Measurements from ENCODE around the gene FDXR.

FDXR gene

DNA sequence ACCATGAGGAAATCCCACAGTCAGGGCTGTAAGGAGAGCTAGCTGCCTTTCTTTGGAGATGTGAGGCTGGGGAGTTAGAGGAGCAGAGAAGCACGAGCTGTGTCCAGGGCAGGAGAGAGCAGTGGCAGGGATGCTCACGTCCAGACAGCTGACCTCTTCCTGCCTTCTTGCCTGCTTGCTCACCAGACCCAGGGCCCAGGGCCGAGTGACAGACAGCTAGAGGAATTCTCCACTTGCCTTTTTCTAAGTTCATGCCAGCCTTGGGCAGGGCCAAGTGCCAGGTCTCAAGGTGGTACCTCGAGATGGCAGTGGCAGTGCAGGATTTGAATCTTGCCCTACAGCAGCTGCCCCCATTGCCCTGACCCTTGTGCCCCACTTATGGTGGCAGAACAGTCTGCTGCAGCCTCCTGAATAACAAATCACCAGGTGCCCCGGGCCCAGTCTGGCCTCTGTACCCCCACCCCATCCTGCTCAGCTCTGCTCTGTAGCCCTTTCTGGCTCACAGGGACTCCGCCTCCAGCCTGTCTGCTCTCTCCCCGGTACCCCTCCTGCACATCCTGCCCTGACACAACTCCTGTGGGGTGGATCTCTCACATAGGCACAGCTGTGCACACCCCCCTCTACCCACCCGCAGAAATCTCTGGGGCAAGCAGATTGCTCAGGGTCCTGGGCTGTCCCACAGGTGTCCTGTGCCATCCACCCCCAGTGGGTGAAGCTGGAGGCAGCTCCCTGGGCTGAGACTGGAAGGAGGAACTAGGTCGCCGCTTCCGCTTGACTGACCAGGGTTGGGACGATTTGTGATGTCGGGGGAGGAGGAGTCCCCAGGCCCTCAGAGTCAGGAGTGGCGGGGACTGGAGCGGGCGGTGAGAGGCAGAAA lies 39.1 kb downstream of the FDXR start:
- no peak for DNase-seq (ENCODE audit: low spot score)

DNA sequence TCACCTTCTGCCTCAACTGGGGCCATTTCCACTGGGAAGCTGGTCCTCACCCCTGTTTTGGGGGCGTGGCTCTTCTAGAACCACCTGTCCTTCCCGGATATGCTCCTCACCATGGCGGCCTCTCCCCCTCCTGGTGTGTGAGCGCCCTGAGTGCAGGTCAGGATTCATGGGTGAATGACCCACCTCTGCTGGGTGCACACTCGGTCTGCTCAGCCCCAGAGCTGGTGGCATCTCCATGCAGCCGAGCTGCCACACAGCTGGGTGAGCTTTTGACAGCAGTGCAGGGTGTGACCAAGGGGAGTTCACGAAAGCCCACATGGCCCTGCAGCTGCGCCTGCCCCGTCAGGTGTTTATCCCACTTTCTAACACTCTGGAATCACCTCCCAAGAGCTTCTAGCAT lies 40.4 kb downstream of the FDXR start:
- no peak for DNase-seq (ENCODE audit: low spot score)

DNA sequence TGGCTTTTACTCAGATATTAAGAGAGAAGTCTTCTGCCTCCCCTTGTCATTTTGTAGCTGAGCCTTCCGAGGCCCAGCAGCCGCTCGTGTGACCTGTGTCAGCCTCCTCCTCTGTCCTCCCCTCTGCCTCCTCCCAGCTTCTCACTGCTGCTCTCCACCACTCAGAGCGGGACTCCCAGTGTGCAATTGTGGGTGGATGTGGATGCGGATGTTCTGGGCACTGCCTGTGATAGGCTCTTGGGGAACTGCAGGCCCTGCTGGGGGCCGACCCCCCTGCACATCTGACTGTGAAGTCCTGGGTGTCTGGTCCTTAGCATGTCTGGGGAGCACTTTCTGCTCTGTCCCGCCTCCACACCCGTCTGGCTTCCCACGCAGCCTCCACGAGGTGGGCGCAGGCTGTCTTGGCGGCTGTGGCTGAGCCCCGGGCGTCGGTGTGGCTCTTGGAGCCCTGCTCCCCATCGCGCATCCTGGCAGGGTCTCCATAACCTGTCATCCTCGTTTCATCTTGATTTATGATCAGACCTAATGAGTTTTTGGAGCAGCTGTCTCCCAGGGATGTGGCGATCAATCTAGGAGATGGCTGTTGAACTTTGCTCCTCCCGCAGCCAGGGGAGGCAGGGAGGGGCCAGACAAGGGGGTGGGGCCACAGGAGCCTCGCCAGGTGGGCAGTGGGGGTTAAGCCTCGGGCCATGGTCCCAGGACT lies 41.2 kb downstream of the FDXR start:
- no peak for DNase-seq (ENCODE audit: low spot score)

DNA sequence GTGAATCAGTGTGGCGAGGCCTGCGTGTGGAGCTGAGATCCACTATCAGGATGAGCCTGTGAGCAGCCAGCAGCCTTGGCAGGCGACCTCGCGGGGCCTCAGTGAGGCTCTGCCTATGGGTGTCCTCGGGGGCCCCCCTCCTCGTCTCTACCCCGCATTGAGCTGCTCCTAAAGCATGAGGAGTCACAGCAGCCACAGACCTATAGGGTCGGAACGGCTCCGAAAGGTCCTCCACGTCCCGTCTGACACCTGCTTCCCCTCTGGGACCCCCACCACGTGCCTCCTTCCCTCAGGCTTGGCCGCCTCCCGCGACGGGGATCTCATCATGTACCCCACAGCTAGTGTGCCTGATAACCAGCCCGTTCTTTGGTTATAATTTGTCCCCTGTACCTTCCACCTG lies 41.9 kb downstream of the FDXR start:
- DNase-seq (ENCODE audit: low spot score) = no peak

DNA sequence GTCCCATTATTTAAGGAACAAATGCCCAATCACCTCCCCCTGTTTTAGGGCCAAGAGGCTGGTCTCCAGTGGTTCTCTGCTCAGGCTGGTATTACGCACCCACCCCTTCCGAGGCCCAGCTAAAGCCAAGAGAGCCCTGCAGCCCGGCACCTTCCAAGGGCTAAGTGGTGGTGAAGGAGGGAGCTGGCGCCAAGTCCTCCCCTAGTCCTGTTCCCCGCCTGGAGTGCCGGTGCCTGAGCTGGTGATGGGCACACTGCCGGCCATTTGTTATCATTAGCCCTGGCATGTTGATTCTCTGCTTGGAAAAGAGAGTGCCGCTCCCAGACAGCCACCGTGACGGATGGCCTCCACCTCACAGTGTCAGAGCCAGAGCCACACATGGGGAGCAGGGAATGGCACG lies 45.0 kb downstream of the FDXR start:
- no peak for DNase-seq (ENCODE audit: low spot score)

DNA sequence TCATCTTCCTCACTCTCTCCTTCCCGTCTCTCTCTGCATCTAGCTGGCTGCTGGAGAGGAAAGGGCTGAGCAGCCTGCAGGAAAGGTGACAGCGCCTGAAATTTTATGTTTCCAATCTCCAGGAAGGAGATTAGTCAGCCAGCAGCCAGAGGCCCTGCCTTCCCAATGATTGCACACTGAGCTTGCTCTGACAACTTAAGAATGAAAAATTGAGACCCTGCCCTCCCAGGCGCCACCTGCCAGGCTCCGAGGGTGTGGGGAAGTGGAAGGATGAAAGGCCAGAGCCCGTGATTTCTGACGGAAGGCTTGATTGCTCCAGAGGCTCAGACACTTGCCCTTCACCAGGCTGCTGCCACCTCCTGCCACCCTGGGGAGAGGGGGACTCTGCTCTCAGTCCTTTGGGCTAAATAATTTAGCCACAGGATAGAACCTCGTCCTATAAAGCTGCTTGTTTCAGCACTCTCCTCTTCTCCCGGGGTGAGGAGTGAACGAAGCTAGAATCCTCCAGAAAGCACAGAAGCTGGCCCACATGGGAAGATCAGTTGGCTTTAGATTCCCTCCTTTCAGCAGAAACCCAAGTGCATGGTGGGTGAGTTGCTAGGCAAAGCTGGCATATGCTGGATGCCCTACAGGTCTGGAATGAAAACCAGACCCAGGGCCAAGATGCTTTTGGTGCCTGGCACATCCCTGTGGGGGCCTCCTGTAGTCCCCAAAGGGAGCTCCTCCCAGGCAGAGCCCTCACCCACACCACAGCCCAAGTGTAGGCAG lies 46.7 kb downstream of the FDXR start:
- DNase-seq (ENCODE audit: low spot score) = no peak

DNA sequence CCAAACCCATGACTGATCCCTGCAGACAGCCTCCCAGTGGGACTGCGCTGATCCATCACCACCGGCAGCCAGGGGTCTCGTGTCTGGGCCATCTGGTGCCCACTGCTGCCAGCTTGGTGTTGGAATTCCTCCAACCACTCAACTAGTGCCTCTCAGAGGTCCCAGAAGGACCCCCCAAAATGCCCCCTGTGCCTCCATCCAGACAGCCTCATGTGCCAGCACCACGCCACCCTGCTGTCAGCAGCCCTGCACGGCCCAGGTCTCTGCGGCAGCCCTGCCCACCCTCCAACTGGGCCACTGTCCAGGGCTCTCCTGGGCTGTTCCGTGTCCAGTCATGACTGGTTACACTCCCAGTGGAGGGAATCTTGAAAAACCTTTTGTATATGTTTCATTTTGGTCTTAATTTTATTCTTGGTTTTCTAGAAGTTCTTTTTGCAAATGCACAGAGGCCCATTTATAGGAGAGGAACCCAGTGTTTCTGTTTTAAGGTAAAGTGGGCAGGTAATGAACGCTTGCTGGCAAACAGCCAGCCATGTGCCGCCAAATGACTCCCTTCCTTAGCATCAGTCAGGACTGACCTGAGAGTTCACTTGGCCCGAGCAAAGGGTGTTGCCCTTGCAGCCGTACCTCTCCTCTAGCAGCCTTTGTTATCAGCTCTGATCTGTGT lies 47.7 kb downstream of the FDXR start:
- no peak for DNase-seq (ENCODE audit: low spot score)

DNA sequence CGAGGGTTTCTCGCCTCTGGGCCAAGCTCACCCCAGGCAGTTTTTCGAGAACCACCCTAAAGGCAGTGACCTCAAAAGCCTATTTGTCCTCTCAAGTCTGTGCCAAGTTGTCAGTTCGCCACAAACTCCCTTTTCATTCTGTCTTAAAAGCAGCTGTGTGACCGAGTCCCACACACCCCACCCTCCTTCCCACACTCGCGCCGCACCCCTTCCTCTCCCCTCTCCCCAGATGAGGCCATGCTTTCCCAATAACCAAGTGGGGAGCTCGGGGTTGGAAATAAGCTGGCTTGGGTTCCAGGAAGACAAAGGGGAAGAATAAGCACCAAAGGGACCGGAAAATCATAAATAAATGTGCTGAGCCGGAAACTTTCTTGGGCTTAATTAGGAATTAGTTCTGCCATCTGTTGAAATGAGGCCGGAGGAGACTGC lies 49.8 kb downstream of the FDXR start:
- DNase-seq (ENCODE audit: low spot score) = no peak

DNA sequence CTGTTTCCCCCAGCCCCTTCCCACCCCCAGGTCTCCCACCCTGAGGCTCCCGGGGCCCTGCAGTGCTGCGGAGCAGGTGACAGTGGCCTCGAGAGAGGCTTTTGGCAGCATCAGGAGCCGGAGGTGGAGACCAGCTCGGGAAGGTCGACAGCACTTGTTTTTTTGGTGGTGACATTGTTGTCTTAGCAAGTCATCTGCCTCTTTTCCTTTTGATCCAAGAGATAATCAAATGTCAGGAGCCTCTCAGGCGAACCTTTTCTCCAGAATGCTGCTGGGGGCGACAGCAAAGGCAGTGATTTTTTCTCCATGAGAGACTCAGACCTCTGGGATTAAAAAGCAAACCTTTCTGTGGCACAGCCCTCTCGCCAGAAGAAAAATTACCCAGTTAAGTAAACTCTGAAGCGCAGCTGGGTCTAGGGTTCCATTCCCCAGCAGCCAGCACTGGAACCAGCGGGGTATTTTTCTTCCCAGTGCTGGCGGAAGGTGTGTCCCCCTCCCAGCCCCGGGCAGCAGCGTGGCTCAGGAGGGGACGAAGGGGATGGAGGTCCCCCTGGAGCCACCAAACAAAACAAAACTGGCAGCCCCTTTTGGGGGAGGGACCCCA lies 50.4 kb downstream of the FDXR start:
- DNase-seq (ENCODE audit: low spot score) = no peak

DNA sequence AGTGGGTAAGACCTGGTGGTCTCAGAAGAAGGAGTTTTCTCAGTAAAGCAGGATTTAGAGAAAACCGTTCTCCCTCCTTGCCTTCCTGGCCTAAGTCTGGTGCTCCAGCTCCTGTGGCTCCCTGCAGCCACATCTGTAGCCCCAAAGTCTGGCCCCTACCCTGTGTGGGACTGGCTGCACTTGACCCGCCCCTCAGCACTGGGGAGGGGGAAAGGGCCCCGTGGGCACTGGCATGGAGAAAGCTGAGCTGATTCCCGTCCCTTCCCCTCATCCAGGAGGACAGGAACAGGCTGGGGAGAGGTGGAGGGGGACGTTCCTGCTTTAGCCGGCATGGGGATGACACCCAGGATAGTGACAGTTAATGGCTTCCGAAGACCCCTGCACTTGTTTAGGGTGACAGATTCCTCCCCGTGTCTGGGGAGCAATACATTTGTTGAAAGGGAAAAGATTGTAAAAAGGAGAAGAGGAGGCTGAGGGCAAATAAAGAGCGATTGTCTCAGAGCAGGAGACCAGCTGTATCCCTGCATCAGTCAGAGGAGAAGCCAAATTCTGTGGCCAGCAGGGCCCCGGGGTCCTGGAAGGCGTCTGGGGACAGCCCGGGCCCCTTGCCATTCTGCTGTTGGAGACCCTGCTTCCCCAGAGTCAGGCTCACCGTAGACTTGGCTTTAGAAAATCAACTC lies 51.0 kb downstream of the FDXR start:
- no peak for DNase-seq (ENCODE audit: low spot score)

DNA sequence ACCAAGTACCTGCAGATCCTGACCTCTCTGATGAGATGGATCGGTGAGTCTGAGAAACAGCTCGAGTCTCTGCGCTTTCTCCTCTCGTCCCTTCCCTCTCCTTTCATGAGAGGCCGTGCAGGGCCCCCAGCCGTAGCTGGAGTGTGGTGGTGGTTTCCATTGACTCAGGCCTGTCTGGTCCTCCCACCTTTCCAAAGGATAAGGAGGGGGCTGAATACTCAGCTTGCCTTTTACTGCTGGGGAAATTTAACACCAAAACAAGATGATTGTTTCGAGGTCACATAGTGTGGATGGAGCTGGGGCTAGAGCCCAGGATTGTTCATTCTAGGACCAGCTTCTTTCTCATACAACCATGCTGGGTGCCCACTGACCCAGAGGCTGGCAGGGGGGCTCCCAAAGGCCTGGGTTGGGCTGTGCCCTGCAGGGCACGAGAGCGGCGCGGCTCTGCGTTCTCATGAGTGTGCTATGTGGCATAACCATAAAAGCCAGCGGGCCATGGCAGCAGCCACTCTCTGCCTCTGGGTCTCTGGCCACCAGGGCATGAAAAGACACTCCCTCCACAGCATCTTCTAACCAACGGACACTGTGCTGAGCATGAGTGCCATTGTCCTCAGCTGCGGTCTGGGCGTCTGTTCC lies 52.9 kb downstream of the FDXR start:
- no peak for DNase-seq (ENCODE audit: low spot score)

DNA sequence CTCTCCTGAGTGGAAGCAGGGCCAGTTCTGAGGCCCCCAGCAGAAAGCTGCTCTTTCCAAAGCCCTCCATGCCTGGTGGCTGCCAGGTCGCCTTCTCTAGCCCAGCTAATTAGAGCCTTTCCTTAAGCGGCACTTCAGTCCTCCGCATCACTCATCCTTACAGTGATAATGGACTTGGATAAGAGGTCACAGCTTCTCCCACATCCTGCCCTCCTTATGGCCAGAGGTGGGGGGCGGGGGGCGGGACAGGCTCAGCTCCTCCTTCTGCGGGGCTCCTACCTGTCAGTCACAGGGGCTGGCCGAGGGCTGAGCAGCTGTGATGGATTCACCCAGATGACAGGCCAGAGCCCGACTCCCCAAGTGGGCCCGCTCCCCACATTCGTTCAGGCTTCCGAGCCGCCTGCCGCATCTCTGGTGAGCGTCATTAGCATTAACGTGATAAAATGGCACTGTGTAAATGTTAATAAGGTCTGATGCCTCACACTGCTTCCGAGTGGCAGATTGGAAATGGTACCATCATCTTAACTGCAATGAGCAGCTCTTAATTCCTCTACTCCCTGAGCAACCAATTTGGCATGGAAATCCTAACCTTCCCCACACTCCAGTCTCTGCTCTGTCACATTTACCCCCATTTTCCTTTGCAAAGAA lies 54.4 kb downstream of the FDXR start:
- no peak for DNase-seq (ENCODE audit: low spot score)

DNA sequence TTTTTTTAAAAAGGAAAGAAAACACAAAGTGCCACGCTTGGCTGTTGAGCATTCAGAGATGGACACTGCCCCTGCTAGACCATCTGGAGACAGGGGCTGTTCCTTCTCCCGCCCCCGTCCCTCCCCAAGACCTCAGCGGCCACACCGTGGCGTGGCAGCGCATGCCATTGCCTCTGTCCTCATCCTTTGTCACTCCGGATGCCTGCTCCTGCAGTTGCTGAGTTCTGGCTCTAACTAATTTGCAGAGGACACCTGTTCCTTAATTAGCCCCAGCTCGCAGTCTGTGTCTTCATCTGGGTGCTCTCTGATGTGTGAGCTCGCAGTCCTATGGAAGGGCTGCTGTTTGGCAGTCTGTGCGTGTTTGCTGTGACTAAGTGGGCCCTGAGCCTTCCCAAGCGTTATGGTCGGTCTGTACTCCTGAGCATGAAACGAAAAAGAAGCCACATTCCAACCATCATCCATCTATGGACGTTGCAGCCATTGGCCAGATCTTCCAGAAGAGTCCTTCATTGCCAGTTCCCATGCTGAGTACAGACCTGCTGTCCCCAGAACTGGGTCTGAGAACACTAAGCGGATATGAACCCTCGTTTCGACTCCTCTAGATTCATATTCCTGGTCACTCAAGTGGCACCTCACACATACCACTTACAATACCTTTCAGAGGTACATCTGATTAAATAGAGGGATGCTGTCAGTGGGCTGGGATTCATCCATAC lies 55.7 kb downstream of the FDXR start:
- DNase-seq (ENCODE audit: low spot score) = no peak

DNA sequence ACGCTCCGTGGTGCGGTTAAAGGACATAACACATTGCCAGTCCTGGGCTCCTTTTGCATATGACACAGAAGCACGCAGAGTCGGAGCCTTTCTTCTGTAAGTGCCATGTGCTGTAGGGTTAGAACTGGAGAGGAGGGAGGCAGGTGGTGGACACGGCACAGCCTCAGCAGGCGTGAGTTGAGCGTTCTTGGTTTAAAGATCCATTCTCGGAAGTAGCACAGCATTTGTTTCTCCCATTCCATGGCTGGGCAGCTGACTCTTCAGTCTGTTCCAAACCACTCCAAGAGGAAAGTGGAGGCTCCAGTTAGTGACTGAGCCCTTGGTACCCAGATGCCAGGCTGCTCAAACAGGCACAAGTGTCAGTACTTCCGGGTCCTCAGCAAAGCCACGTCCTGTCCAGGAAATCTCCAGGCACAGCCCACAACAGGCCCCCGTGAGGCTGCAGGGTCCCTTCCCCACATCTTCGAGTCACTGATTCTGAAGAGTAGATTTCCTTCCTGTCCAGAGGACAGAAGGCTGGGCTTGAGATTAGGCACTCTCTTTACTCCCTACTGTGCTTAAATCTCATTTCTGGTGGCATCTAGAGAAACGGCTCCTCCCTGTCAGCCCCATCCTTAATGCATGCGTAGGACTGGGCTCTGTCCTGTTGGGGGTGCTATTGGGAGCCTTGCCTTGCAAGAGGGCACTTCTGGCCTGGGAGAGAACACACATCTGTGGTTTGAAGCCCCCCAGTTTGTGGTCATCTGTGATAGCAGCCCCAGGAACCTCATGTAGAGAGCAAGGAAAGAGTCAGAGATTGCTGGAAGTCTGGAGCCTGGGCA lies 57.0 kb downstream of the FDXR start:
- no peak for DNase-seq (ENCODE audit: low spot score)

DNA sequence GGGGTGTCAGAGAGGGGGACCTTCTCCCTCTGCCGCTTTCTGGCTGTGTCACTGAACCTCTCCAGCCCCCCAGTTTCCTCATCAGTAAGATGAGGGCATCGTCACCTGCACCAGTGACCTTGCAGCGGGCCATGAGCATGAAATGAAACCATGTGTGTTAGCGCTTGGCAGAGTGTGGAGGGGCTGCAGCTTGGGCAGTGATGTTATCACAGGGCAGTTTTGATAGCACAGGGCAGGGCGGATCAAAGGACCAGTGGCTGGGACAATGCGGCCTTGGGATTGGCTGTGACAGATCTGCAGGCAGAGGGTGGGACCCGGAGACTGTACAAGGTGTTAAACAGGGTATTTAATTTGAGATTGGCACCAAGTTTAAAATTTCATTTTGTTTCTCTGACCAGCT lies 57.7 kb downstream of the FDXR start:
- DNase-seq (ENCODE audit: low spot score) = no peak

DNA sequence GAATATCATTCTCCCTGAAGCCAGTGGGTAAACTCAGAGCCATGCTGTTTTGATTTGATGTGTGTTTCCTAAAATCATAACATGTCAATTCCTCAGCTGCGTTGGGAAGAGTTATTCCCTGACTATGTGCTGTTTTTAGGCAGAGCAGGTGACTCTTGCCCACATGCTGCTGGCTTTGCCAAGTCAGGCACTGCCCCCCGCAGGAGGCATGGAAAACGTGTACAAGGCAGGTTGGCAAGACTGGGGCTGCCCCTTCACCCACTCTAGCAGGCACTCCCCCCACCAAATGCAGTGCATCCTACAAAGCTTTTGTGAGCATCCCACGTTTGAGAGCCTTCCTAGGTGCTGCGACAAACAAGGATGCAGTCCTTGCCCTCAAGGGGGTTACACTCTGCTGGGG lies 58.3 kb downstream of the FDXR start:
- DNase-seq (ENCODE audit: low spot score) = no peak
